Adrenal gland (tissue), 12 donors: ENCODE data around the gene USP22. TPM values are rescaled to one million over a fixed set of nuclear protein-coding genes. Genes with fewer than 3 reads are reported as not detected.
A peak's percentile ranks its signal among the peaks of the same experiment; 100 is the strongest.

Source experiments
- DNase-seq, 7 donors: peaks; one replicate each; pipeline ENCODE4 v3.0.0-alpha.2; 2019 to 2020
- H3K27ac ChIP-seq, 5 donors: fragments of 200-600 bp; sonication (generic) in 4 of 5; 1 replicate in 3 of 5; 2 replicates in 2 of 5; pipeline versions ENCODE4 v1.5.1 to v1.8.0; 2016 to 2020; ENCODE audit warnings: mild to moderate bottlenecking in 1 of 5
- H3K27me3 ChIP-seq: fragments of 200-600 bp; 2 replicates; pipeline ENCODE4 v1.8.0; 2021
- H3K36me3 ChIP-seq, 2 donors: fragments of 200-600 bp; replicated peaks in 1 of 2; 1 replicate in 1 of 2; 2 replicates in 1 of 2; pipeline versions ENCODE4 v1.5.1 to v1.8.0; 2018 to 2022
- H3K4me1 ChIP-seq, 2 donors: fragments of 200-600 bp; replicated peaks in 1 of 2; 1 replicate in 1 of 2; 2 replicates in 1 of 2; pipeline versions ENCODE4 v1.5.1 to v1.8.0; 2018 to 2021
- H3K4me3 ChIP-seq, 4 donors: fragments of 200-600 bp; sonication (generic) in 3 of 4; one replicate each; pipeline ENCODE4 v1.5.1; 2016 to 2018
- H3K9me3 ChIP-seq, 3 donors: fragments of 200-600 bp; sonication (generic) in 1 of 3; replicated peaks in 1 of 3; 1 replicate in 2 of 3; 2 replicates in 1 of 3; pipeline versions ENCODE4 v1.5.1 to v1.8.0; 2016 to 2021
- POLR2A ChIP-seq, 2 donors: fragments of 450-650 bp; IDR thresholded peaks; one replicate each; pipeline ENCODE4 v1.6.1; 2017; ENCODE audit warnings: antibody characterized with exemption in 2 of 2, mild to moderate bottlenecking in 2 of 2, moderate library complexity in 1 of 2
- WGBS, 4 donors: extraction: QIAGEN DNeasy Blood & Tissue Kit in 2 of 4; methylation state at CpG; one replicate each; pipeline versions ENCODE4 v1.1.5 to v1.1.7; 2013 to 2017; 5-methylcytosine and 5-hydroxymethylcytosine counted together
- intact Hi-C, 2 donors: fragments of 100-400 bp; cut with DNase I; formaldehyde crosslinking; loops; one replicate each; pipeline versions ENCODE4 v1.14.1 to v1.15.0; 2022 to 2023
- polyA plus RNA-seq, 3 donors: library from polyadenylated mRNA; stranded (reverse); fragments of 200-250 nt in 2 of 3; fragments of 350-450 nt in 1 of 3; fragmentation: Illumina TruSeq in 1 of 3; extraction: RNeasy Lipid Tissue Mini Kit (QIAGEN cat#74804) in 1 of 3; gene quantifications; one replicate each; pipeline ENCODE4 v1.2.3, GENCODE V29; 2013 to 2014
- total RNA-seq, 9 donors: library from RNA; depleted of rRNA in 4 of 9; stranded (reverse); fragments of >200 nt in 4 of 9; fragments of 120-200 nt in 1 of 9; fragmentation: NEBNext Ultra II Directional in 1 of 9; extraction: Animal tissue kit (Norgen Biotek cat#: 25700) in 1 of 9; gene quantifications; one replicate each; pipeline versions ENCODE4 v1.1.0 to v1.2.4, GENCODE V29; 2013 to 2023
- TF ChIP-seq, protein P1 (sequence below), 6 experiments: fragments of 450-650 bp in 4 of 6; fragments of 200-600 bp in 2 of 6; sonication (generic) in 1 of 6; IDR thresholded peaks; 1 replicate in 5 of 6; 2 replicates in 1 of 6; pipeline versions ENCODE4 v1.5.1 to v1.8.0; 2016 to 2021; ENCODE audit warnings: antibody characterized with exemption in 6 of 6, mild to moderate bottlenecking in 2 of 6, moderate library complexity in 1 of 6
- donor health status: healthy with polysubstance abuse.
- donor health status: Bipolar disorder and iron deficiency.
- donor health status: DM: yes; HTN: yes; CAD: no.
- donor health status: DM: no; HTN: no; CAD: no.
- donor health status: DM: no; HTN: no; CAD: no.
- donor health status: DM: yes; HTN: yes; CAD: no.

USP22 gene
- total and polyA plus RNA-seq, 12 donors: 43.0 to 250 (median 223) TPM

DNA sequence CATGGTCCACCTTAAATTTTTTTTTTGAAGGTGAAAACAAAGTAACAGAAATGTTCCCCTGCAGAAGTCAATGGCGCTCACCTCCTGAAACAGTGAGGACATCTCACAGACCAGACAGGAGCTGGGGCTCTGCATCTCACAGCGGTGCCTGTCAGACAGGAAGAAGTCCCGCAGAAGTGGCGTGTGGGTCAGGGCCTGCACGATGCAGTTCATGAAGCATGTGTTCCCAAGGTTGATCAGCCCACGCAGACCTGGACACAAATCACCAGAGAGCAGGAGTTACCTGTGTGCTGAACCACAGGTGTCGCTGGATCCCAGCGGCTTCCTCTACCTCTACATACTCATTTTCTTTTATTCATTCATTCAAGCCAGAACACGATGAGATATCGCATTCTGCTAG, 24.9 kb downstream of the USP22 start:
- Histone ChIP-seq H3K27ac (no peak overlapping the region), H3K9me3 (no peaks in the 10 kb centered on the region), H3K36me3 (peaks cover 0 to 93% of the 10 kb centered on the region in 2 donors), H3K27me3 (no peaks in the 10 kb centered on the region), H3K4me1 (peaks cover 0 to 12% of the 10 kb centered on the region in 2 donors), H3K4me3 (no peak overlapping the region)
- DNase-seq: peak in 1 of 7 donors; percentile 5
- TF ChIP-seq, protein P1, sequence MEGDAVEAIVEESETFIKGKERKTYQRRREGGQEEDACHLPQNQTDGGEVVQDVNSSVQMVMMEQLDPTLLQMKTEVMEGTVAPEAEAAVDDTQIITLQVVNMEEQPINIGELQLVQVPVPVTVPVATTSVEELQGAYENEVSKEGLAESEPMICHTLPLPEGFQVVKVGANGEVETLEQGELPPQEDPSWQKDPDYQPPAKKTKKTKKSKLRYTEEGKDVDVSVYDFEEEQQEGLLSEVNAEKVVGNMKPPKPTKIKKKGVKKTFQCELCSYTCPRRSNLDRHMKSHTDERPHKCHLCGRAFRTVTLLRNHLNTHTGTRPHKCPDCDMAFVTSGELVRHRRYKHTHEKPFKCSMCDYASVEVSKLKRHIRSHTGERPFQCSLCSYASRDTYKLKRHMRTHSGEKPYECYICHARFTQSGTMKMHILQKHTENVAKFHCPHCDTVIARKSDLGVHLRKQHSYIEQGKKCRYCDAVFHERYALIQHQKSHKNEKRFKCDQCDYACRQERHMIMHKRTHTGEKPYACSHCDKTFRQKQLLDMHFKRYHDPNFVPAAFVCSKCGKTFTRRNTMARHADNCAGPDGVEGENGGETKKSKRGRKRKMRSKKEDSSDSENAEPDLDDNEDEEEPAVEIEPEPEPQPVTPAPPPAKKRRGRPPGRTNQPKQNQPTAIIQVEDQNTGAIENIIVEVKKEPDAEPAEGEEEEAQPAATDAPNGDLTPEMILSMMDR (IDR thresholded peaks at IDR 0.05): no peak
- TF ChIP-seq POLR2A (IDR thresholded peaks at IDR 0.05): no peak
- WGBS, 4 donors: 71 to 82% (median 79%) methylated on average over 10 of the region's 10 CpGs
- intact Hi-C loops: no loop called here

DNA sequence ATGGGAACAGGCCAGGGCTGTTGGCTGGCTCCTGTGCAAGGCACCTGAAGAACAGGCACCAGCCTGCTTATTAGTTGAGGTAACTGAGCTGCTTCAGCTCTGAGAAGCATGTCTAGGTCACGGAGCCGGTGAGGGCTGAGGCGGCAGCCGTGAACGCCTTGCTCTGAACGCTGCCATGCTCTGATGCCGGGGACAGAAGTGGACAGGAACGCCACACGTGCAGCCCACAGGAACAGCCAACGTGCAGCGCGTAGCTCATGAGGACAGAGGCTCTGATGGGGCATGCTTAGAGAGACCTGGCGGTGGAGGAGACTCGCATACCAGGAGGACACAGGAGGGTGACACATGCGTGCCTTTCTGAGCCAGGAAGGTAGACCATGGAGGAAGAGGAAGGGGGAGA, 25.6 kb downstream of the USP22 start:
- WGBS, 4 donors: 86 to 92% (median 88%) methylated on average over 8 to 15 of the region's 15 CpGs
- H3K36me3 ChIP-seq: peaks cover 0 to 93% of the 10 kb centered on the region in 2 donors
- peaks cover 0 to 14% of the 10 kb centered on the region in 2 donors for H3K4me1 ChIP-seq
- peak in 1 of 7 donors; percentile 14 for DNase-seq
- H3K9me3 ChIP-seq: no peaks in the 10 kb centered on the region
- H3K27me3 ChIP-seq: no peaks in the 10 kb centered on the region
- H3K27ac ChIP-seq: no peak overlapping the region
- intact Hi-C loops: no loop called here
- H3K4me3 ChIP-seq: no peak overlapping the region
- TF ChIP-seq, protein P1 (IDR thresholded peaks at IDR 0.05): no peak
- TF ChIP-seq POLR2A (IDR thresholded peaks at IDR 0.05): no peak

DNA sequence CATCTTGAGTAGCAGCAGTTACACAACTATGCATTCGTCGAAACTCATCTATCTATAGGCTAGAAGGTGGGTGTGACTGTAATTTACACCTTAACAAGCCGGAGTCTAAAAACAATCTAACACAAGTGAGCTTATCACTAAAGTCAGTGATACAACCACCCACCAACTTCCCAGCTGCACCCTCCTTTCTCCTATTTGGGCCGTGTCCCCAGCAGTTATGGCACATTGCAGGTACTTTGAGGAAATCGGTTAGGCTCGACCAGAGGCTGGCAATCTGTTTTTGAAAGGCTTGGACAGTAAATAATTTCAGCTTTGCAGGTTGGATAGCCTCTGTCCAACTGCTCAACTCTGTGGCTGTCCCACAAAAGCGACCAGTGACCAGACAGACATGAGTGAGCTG, 26.0 kb downstream of the USP22 start:
- H3K4me1 ChIP-seq: peaks cover 0 to 14% of the 10 kb centered on the region in 2 donors
- H3K27ac ChIP-seq: no peak overlapping the region
- H3K4me3 ChIP-seq: no peak overlapping the region
- peaks cover 0 to 96% of the 10 kb centered on the region in 2 donors for H3K36me3 ChIP-seq
- WGBS, 4 donors: 84 to 87% (median 87%) methylated on average over 7 of the region's 7 CpGs
- H3K27me3 ChIP-seq: no peaks in the 10 kb centered on the region
- intact Hi-C loops: no loop called here
- TF ChIP-seq POLR2A (IDR thresholded peaks at IDR 0.05): no peak
- TF ChIP-seq, protein P1 (IDR thresholded peaks at IDR 0.05): no peak
- H3K9me3 ChIP-seq: no peaks in the 10 kb centered on the region
- DNase-seq: no peak

DNA sequence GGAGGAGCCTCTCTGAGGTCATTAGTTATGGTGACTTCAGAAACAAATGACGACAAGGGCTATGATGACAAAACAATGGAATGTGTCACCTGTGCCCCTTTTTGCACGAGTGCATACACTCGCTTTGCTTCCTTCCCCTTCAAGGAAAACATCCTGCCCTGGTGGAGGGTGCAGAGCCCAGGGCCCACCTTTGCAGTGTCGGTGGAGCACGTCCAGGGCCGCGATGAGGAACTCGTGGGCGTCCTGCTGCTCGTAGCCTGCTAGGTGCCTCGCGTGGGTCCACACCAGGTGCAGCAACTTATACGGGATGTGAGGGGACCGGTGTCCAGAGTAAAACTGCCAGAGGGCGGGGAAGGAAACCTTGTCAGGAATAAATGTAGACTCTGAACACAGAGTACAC, 27.2 kb downstream of the USP22 start:
- intact Hi-C loops: no loop called here
- peaks cover 0 to 14% of the 10 kb centered on the region in 2 donors for H3K4me1 ChIP-seq
- no peak for TF ChIP-seq POLR2A (IDR thresholded peaks at IDR 0.05)
- TF ChIP-seq, protein P1 (IDR thresholded peaks at IDR 0.05): no peak
- H3K27me3 ChIP-seq: no peaks in the 10 kb centered on the region
- DNase-seq: peak in 1 of 7 donors; percentile 11
- no peaks in the 10 kb centered on the region for H3K9me3 ChIP-seq
- WGBS, 4 donors: 82 to 89% (median 83%) methylated on average over 13 to 15 of the region's 15 CpGs
- H3K27ac ChIP-seq: peak overlapping the region in 1 of 5 donors; percentile 85
- peaks cover 0 to 97% of the 10 kb centered on the region in 2 donors for H3K36me3 ChIP-seq
- no peak overlapping the region for H3K4me3 ChIP-seq
